ENCODE results near the gene PPP1R26. TPM values are rescaled to one million over a fixed set of nuclear protein-coding genes. Genes with fewer than 3 reads are reported as not detected.
"Not testable (repeated sequence)": the region's sequence is repeated elsewhere in the genome, so short reads cannot be mapped to it uniquely, and the experiment has no call there.

Gene PPP1R26
- polyA plus RNA-seq, 2 donors: 4.7 to 6.4 TPM

DNA sequence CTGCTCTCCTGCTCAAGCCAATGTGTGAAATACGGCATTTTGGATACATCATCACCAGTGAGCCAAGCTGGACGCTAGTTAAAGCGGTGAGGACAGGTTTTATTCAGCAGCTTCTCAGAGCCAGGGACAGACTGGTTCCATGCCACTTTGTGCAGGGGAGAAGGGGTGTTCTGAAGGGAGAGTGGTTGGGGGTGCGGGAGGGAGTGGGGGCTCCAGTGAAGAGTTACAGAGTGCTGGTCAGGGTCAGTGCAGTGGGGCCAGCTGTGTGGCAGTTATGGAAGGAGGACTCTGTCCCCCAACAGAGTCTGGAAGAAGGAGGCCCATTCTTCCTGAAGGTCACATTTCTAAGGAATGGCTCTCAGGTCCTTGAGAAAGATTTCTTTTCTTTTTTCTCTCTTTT lies 55.2 kb downstream of the PPP1R26 start:
- not testable (repeated sequence) for H3K36me3 ChIP-seq (ENCODE audit: control insufficient read depth in 2 of 2, insufficient read depth in 2 of 2, low read length in 1 of 2); H3K4me1 ChIP-seq (ENCODE audit: control insufficient read depth in 2 of 2, insufficient read depth in 2 of 2, low read length in 1 of 2); H3K27ac ChIP-seq (ENCODE audit: low read depth in 2 of 2, low read length in 1 of 2); H3K27me3 ChIP-seq (ENCODE audit: control insufficient read depth in 1 of 2, insufficient read depth in 2 of 2, low read length in 2 of 2); H3K9me3 ChIP-seq (ENCODE audit: control insufficient read depth in 2 of 2, insufficient read depth in 1 of 2, low read depth in 1 of 2, low read length in 1 of 2); H3K4me3 ChIP-seq (ENCODE audit: low read depth in 1 of 2, low read length in 2 of 2)
- WGBS, 2 donors: 76 to 80% methylated on average over 4 of the region's 4 CpGs

DNA sequence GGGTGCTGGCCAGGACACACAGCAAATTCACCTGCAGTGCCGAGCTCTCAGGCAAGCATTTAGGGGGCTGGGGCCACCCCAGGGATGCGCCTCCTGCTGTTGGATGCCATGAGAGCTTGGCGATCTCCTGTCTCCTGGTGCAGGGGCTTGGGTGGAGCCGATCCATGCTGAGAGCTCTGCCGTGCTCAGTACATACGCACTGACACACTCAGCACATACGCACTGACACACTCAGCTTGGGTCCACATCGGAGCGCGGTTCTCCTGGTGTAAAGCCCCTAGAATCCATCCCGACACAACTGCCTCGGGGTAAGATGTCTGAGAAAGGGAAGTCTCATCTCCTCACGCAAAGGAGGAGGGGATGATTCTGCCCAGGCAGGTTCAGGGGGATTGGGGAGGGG lies 56.0 kb downstream of the PPP1R26 start:
- WGBS, 2 donors: 75 to 80% methylated on average over 13 of the region's 13 CpGs
- H3K27ac ChIP-seq (ENCODE audit: low read depth in 2 of 2, low read length in 1 of 2); H3K36me3 ChIP-seq (ENCODE audit: control insufficient read depth in 2 of 2, insufficient read depth in 2 of 2, low read length in 1 of 2); H3K27me3 ChIP-seq (ENCODE audit: control insufficient read depth in 1 of 2, insufficient read depth in 2 of 2, low read length in 2 of 2); H3K9me3 ChIP-seq (ENCODE audit: control insufficient read depth in 2 of 2, insufficient read depth in 1 of 2, low read depth in 1 of 2, low read length in 1 of 2); H3K4me1 ChIP-seq (ENCODE audit: control insufficient read depth in 2 of 2, insufficient read depth in 2 of 2, low read length in 1 of 2); H3K4me3 ChIP-seq (ENCODE audit: low read depth in 1 of 2, low read length in 2 of 2): not testable (repeated sequence)

DNA sequence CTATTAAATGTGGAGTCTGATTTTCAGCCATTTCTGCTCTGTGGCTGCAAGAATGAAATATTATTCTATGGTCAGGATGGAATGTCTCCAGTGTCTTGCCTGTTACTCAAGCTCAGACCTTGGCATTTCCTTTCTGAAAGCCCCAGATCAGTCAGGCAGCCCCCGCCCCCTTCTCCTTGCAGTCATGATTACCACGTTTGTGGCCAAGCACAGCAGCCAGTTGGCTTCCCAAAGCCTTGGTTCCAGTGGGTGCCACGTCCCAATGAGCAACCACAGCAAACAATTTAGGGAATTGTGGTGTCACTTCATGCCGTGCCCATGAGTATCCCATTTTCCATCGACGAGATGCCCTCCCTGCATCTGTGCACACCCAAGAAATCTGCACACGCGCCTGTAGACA lies 56.6 kb downstream of the PPP1R26 start:
- Histone ChIP-seq H3K27ac (ENCODE audit: low read depth in 2 of 2, low read length in 1 of 2) (no peak overlapping the region), H3K9me3 (ENCODE audit: control insufficient read depth in 2 of 2, insufficient read depth in 1 of 2, low read depth in 1 of 2, low read length in 1 of 2) (no peaks in the 10 kb centered on the region), H3K4me1 (ENCODE audit: control insufficient read depth in 2 of 2, insufficient read depth in 2 of 2, low read length in 1 of 2) (peaks cover 0 to 2% of the 10 kb centered on the region in 2 donors), H3K36me3 (ENCODE audit: control insufficient read depth in 2 of 2, insufficient read depth in 2 of 2, low read length in 1 of 2) (no peaks in the 10 kb centered on the region), H3K27me3 (ENCODE audit: control insufficient read depth in 1 of 2, insufficient read depth in 2 of 2, low read length in 2 of 2) (no peaks in the 10 kb centered on the region), H3K4me3 (ENCODE audit: low read depth in 1 of 2, low read length in 2 of 2) (no peak overlapping the region)
- 74 to 77% methylated on average over 8 of the region's 8 CpGs for WGBS, 2 donors

Other genes with a start within 250 kb of the PPP1R26 start
- gene MRPS2, start 20.9 kb downstream of the PPP1R26 start, polyA plus RNA-seq: 10 to 100 TPM; 19.3 to 40.8 TPM
- gene LCN1, start 41.7 kb downstream of the PPP1R26 start, polyA plus RNA-seq: not detected
- not detected for gene OBP2A, start 66.3 kb downstream of the PPP1R26 start, polyA plus RNA-seq
- gene PAEP, start 82.0 kb downstream of the PPP1R26 start, polyA plus RNA-seq: not detected
- not detected for gene GLT6D1, start 159.8 kb downstream of the PPP1R26 start, polyA plus RNA-seq
- not detected for gene LCN9, start 183.5 kb downstream of the PPP1R26 start, polyA plus RNA-seq
- gene SOHLH1, start 219.7 kb downstream of the PPP1R26 start, polyA plus RNA-seq: not detected
- under 1 TPM; 0.06 to 0.14 TPM for gene KCNT1, start 222.4 kb downstream of the PPP1R26 start, polyA plus RNA-seq

All from esophagus (tissue), 2 donors.